Adrenal gland (tissue), 12 donors: ENCODE measurements around the gene TARDBP. TPM values are rescaled to one million over a fixed set of nuclear protein-coding genes. Genes with fewer than 3 reads are reported as not detected.

ENCODE experiments used
- DNase-seq, 7 donors: peaks; one replicate each; pipeline ENCODE4 v3.0.0-alpha.2; 2019 to 2020
- H3K27ac ChIP-seq, 5 donors: fragments of 200-600 bp; sonication (generic) in 4 of 5; 1 replicate in 3 of 5; 2 replicates in 2 of 5; pipeline versions ENCODE4 v1.5.1 to v1.8.0; 2016 to 2020; ENCODE audit warnings: mild to moderate bottlenecking in 1 of 5
- H3K27me3 ChIP-seq: fragments of 200-600 bp; 2 replicates; pipeline ENCODE4 v1.8.0; 2021
- H3K36me3 ChIP-seq, 2 donors: fragments of 200-600 bp; replicated peaks in 1 of 2; 1 replicate in 1 of 2; 2 replicates in 1 of 2; pipeline versions ENCODE4 v1.5.1 to v1.8.0; 2018 to 2022
- H3K4me1 ChIP-seq, 2 donors: fragments of 200-600 bp; replicated peaks in 1 of 2; 1 replicate in 1 of 2; 2 replicates in 1 of 2; pipeline versions ENCODE4 v1.5.1 to v1.8.0; 2018 to 2021
- H3K4me3 ChIP-seq, 4 donors: fragments of 200-600 bp; sonication (generic) in 3 of 4; one replicate each; pipeline ENCODE4 v1.5.1; 2016 to 2018
- H3K9me3 ChIP-seq, 3 donors: fragments of 200-600 bp; sonication (generic) in 1 of 3; replicated peaks in 1 of 3; 1 replicate in 2 of 3; 2 replicates in 1 of 3; pipeline versions ENCODE4 v1.5.1 to v1.8.0; 2016 to 2021
- CTCF ChIP-seq, 6 experiments: fragments of 450-650 bp in 4 of 6; fragments of 200-600 bp in 2 of 6; sonication (generic) in 1 of 6; IDR thresholded peaks; 1 replicate in 5 of 6; 2 replicates in 1 of 6; pipeline versions ENCODE4 v1.5.1 to v1.8.0; 2016 to 2021; ENCODE audit warnings: antibody characterized with exemption in 6 of 6, mild to moderate bottlenecking in 2 of 6, moderate library complexity in 1 of 6
- POLR2A ChIP-seq, 2 donors: fragments of 450-650 bp; IDR thresholded peaks; one replicate each; pipeline ENCODE4 v1.6.1; 2017; ENCODE audit warnings: antibody characterized with exemption in 2 of 2, mild to moderate bottlenecking in 2 of 2, moderate library complexity in 1 of 2
- WGBS, 4 donors: extraction: QIAGEN DNeasy Blood & Tissue Kit in 2 of 4; methylation state at CpG; one replicate each; pipeline versions ENCODE4 v1.1.5 to v1.1.7; 2013 to 2017; 5-methylcytosine and 5-hydroxymethylcytosine counted together
- intact Hi-C, 2 donors: fragments of 100-400 bp; cut with DNase I; formaldehyde crosslinking; loops; one replicate each; pipeline versions ENCODE4 v1.14.1 to v1.15.0; 2022 to 2023
- polyA plus RNA-seq, 3 donors: library from polyadenylated mRNA; stranded (reverse); fragments of 200-250 nt in 2 of 3; fragments of 350-450 nt in 1 of 3; fragmentation: Illumina TruSeq in 1 of 3; extraction: RNeasy Lipid Tissue Mini Kit (QIAGEN cat#74804) in 1 of 3; gene quantifications; one replicate each; pipeline ENCODE4 v1.2.3, GENCODE V29; 2013 to 2014
- total RNA-seq, 9 donors: library from RNA; depleted of rRNA in 4 of 9; stranded (reverse); fragments of >200 nt in 4 of 9; fragments of 120-200 nt in 1 of 9; fragmentation: NEBNext Ultra II Directional in 1 of 9; extraction: Animal tissue kit (Norgen Biotek cat#: 25700) in 1 of 9; gene quantifications; one replicate each; pipeline versions ENCODE4 v1.1.0 to v1.2.4, GENCODE V29; 2013 to 2023
- donor health status: healthy with polysubstance abuse.
- donor health status: Bipolar disorder and iron deficiency.
- donor health status: DM: yes; HTN: yes; CAD: no.
- donor health status: DM: no; HTN: no; CAD: no.
- donor health status: DM: no; HTN: no; CAD: no.
- donor health status: DM: yes; HTN: yes; CAD: no.

Gene TARDBP
- total and polyA plus RNA-seq, 12 donors = 45.1 to 324 (median 111) TPM

- peaks cover 0 to 21% of the 10 kb centered on the region in 2 donors for H3K36me3 ChIP-seq
- no peak overlapping the region for H3K4me3 ChIP-seq
- WGBS, 4 donors = 65 to 74% (median 66%) methylated on average over 19 of the region's 19 CpGs
- H3K27me3 ChIP-seq = no peaks in the 10 kb centered on the region
- H3K9me3 ChIP-seq = no peaks in the 10 kb centered on the region
- H3K27ac ChIP-seq = no peak overlapping the region
- intact Hi-C loops = no loop called here
- DNase-seq = no peak
- TF ChIP-seq CTCF (IDR thresholded peaks at IDR 0.05) (no peak), POLR2A (IDR thresholded peaks at IDR 0.05) (no peak)
- no peaks in the 10 kb centered on the region for H3K4me1 ChIP-seq
Observed at GRCh38 chr1:11051781-11052511, 39.5 kb downstream of the TARDBP start.

DNA sequence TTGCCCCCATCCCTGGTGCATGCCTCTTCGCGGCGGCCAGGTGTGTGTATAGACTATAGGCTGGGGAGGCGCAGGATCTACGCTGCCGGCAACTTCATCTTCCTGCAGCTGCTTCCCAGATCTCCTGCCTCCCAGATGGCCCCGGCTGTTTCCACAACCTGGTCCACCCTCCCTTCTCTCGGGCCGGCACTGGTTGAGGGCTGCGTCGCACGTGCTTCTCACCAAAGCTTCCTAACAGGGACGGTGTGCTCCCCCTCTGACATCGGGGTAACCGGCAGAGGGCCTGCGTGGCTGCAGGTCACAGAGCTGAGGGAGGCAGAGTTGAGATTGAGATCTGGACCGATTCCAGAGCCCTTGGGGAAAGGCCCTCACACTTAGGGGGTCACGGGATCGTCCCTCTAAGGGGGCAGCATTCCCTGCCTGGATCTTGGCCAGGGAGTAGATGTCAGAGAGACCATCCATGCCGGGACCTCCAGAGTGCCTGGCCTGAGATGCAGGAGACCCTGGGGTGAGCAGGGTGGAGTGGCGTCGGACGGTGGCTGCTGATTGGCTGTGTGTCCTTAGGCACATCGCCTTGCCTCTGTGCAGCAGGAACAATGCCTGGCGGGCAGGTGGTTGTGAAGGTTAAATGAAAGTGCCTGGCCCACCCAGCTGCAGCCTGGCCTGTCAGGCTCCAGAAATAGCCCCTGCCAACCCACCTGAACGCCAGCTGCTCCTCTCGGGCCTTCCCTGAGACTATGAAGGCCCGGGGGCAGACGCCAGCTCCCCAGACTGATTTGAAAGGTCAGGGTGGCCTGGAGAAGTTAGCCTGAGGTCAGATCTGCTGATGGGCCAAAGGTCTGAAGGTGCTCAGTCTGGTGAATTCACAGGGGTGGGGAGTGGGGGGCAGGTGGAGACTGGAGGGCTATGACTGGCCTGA lies 40.6 kb downstream of the TARDBP start:
- Histone ChIP-seq H3K27me3 (no peaks in the 10 kb centered on the region), H3K4me1 (no peaks in the 10 kb centered on the region), H3K27ac (no peak overlapping the region), H3K4me3 (no peak overlapping the region), H3K36me3 (peaks cover 0 to 23% of the 10 kb centered on the region in 2 donors), H3K9me3 (no peaks in the 10 kb centered on the region)
- DNase-seq = no peak
- 19 to 58% (median 28%) methylated on average over 10 to 29 of the region's 29 CpGs for WGBS, 4 donors
- TF ChIP-seq POLR2A (IDR thresholded peaks at IDR 0.05) = no peak
- no peak for TF ChIP-seq CTCF (IDR thresholded peaks at IDR 0.05)
- intact Hi-C loops = no loop called here

GRCh38 chr1:11053758-11054137 lies 41.3 kb downstream of the TARDBP start:
- H3K27ac ChIP-seq = no peak overlapping the region
- no peak for TF ChIP-seq CTCF (IDR thresholded peaks at IDR 0.05)
- no peak for TF ChIP-seq POLR2A (IDR thresholded peaks at IDR 0.05)
- H3K4me1 ChIP-seq = peaks cover 2 to 4% of the 10 kb centered on the region in 2 donors
- 65 to 70% (median 68%) methylated on average over 2 to 10 of the region's 10 CpGs for WGBS, 4 donors
- intact Hi-C loops = no loop called here
- peak in 1 of 7 donors; percentile 40 for DNase-seq
- no peaks in the 10 kb centered on the region for H3K27me3 ChIP-seq
- H3K9me3 ChIP-seq = no peaks in the 10 kb centered on the region
- no peak overlapping the region for H3K4me3 ChIP-seq
- H3K36me3 ChIP-seq = peaks cover 0 to 23% of the 10 kb centered on the region in 2 donors

GRCh38 chr1:11054181-11054580 lies 41.7 kb downstream of the TARDBP start:
- no peak for DNase-seq
- intact Hi-C loops = no loop called here
- Histone ChIP-seq H3K4me3 (no peak overlapping the region), H3K4me1 (peaks cover 5 to 8% of the 10 kb centered on the region in 2 donors), H3K27me3 (no peaks in the 10 kb centered on the region), H3K27ac (no peak overlapping the region), H3K9me3 (no peaks in the 10 kb centered on the region), H3K36me3 (peaks cover 0 to 23% of the 10 kb centered on the region in 2 donors)
- TF ChIP-seq POLR2A (IDR thresholded peaks at IDR 0.05) (no peak), CTCF (IDR thresholded peaks at IDR 0.05) (no peak)
- 87 to 89% methylated on average over 7 of the region's 7 CpGs; no CpG with 5 or more reads in 2 of the 4 donors for WGBS, 4 donors
